ENCODE results near the gene CIP2A. TPM values are rescaled to one million over a fixed set of nuclear protein-coding genes. Genes with fewer than 3 reads are reported as not detected.

The CIP2A gene
- total RNA-seq, 4 donors from 2014 or later: 0.61 to 1.9 (median 0.96) TPM

DNA sequence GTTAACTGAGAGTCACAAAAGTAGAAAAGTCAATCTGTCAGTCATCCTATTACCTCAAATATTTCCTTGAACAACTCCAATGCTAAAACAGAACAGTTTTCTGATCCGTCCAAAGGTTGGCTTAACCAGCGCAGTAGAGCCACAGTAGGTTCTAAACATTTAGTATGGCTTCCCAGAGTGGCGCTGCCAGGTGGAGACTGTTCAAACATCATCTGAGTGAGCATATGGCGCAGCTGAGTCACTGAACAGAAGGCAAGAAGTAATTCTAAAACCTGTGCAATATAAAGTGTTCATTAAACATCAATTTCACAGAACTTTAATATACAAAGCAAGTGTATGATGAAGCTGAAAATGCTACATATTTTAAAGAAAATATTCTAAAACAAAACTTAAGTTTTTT lies 19.9 kb downstream of the CIP2A start:
- ATAC-seq: no peak
- DNase-seq: no peak
- TF ChIP-seq, protein P1, sequence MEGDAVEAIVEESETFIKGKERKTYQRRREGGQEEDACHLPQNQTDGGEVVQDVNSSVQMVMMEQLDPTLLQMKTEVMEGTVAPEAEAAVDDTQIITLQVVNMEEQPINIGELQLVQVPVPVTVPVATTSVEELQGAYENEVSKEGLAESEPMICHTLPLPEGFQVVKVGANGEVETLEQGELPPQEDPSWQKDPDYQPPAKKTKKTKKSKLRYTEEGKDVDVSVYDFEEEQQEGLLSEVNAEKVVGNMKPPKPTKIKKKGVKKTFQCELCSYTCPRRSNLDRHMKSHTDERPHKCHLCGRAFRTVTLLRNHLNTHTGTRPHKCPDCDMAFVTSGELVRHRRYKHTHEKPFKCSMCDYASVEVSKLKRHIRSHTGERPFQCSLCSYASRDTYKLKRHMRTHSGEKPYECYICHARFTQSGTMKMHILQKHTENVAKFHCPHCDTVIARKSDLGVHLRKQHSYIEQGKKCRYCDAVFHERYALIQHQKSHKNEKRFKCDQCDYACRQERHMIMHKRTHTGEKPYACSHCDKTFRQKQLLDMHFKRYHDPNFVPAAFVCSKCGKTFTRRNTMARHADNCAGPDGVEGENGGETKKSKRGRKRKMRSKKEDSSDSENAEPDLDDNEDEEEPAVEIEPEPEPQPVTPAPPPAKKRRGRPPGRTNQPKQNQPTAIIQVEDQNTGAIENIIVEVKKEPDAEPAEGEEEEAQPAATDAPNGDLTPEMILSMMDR (IDR thresholded peaks at IDR 0.05 in 4 of 5, conservative IDR thresholded peaks at IDR 0.05 in 1 of 5): no peak
- TF ChIP-seq POLR2A (IDR thresholded peaks at IDR 0.05): no peak
- Histone ChIP-seq H3K36me3 (no peaks in the 10 kb centered on the region), H3K4me3 (no peak overlapping the region), H3K27ac (no peak overlapping the region), H3K27me3 (no peaks in the 10 kb centered on the region), H3K9me3 (no peaks in the 10 kb centered on the region), H3K4me1 (no peaks in the 10 kb centered on the region)
- intact Hi-C loops (cut with DNase I; ENCODE audit: low total_unique reads) (no loop called here), in situ Hi-C loops (cut with MboI; ENCODE audit: low sequenced_read_pairs in 4 of 4) (no loop called here)

DNA sequence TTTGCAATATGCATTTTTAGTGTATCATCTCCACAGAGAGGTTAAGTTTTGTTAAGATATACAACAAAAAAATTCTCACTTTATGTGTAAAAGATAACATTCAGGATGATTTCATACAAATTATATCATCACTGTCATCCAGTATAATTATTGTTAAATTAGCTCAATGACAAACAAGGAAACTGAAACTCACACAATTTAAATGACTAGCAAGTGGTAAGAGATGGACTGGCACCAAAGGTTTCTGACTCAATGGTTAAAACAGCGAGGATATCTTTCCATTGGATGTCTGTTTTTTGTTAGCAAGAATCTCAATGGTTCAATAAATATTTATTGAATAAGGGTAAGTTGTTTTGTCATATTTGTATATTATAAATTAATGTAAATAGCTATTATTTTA lies 22.6 kb downstream of the CIP2A start:
- ATAC-seq (no peak), DNase-seq (no peak)
- TF ChIP-seq POLR2A (IDR thresholded peaks at IDR 0.05): no peak
- TF ChIP-seq, protein P1 (IDR thresholded peaks at IDR 0.05 in 4 of 5, conservative IDR thresholded peaks at IDR 0.05 in 1 of 5): no peak
- Histone ChIP-seq H3K36me3 (no peaks in the 10 kb centered on the region), H3K27me3 (no peaks in the 10 kb centered on the region), H3K4me1 (no peaks in the 10 kb centered on the region), H3K4me3 (no peak overlapping the region), H3K9me3 (no peaks in the 10 kb centered on the region), H3K27ac (no peak overlapping the region)
- in situ Hi-C loops (cut with MboI; ENCODE audit: low sequenced_read_pairs in 4 of 4) (no loop called here), intact Hi-C loops (cut with DNase I; ENCODE audit: low total_unique reads) (no loop called here)

DNA sequence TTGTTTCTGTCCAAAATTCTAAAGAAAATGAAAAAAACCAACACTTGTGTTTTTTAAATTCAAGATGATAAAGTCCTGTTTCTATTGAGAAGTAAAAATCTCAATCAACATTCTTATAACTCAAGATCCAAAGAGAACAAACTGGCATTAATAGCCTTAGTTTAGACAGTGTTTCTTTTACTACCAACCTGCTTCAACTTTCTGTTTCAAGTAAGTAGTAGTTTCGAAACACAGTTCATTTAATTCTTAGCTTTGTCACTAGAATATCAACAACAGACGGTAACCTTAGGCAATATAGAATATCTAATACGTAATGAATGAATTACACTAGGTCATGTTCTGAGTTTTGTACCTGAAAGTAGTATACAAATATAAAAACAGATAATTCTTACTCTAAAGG lies 23.7 kb downstream of the CIP2A start:
- in situ Hi-C loops (cut with MboI; ENCODE audit: low sequenced_read_pairs in 4 of 4): no loop called here
- no peak for DNase-seq

DNA sequence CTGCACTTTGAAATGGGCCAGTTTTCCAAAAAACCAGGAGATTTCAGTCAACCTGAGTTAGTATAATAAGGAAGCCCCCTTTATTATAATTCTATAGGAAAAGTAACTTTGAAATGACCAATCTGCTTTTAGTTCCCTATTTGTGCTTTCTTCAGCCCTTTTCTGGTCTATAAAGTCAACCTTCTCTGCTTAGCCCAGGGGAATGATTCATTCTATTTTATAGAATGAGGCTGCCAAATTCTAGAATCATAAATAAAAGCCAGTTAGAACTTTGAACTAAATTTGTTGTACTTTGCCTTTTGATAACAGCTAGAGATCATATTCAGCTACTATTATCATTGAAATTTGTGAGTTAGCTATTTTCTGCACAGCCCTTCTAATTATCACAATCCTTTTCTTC lies 24.7 kb downstream of the CIP2A start:
- no peak overlapping the region for H3K27ac ChIP-seq
- intact Hi-C loops (cut with DNase I; ENCODE audit: low total_unique reads): no loop called here
- H3K36me3 ChIP-seq: no peaks in the 10 kb centered on the region
- H3K27me3 ChIP-seq: no peaks in the 10 kb centered on the region
- in situ Hi-C loops (cut with MboI; ENCODE audit: low sequenced_read_pairs in 4 of 4): no loop called here
- H3K4me3 ChIP-seq: no peak overlapping the region
- TF ChIP-seq, protein P1 (IDR thresholded peaks at IDR 0.05 in 4 of 5, conservative IDR thresholded peaks at IDR 0.05 in 1 of 5): no peak
- no peak for TF ChIP-seq POLR2A (IDR thresholded peaks at IDR 0.05)
- DNase-seq: no peak
- H3K4me1 ChIP-seq: no peaks in the 10 kb centered on the region
- H3K9me3 ChIP-seq: no peaks in the 10 kb centered on the region
- ATAC-seq: no peak

More for the DNA sequence above, 23.7 kb downstream of the CIP2A start:
- ATAC-seq: no peak
- TF ChIP-seq, protein P1 (IDR thresholded peaks at IDR 0.05 in 4 of 5, conservative IDR thresholded peaks at IDR 0.05 in 1 of 5): no peak
- no peak for TF ChIP-seq POLR2A (IDR thresholded peaks at IDR 0.05)
- H3K4me3 ChIP-seq: no peak overlapping the region
- intact Hi-C loops (cut with DNase I; ENCODE audit: low total_unique reads): no loop called here
- no peaks in the 10 kb centered on the region for H3K36me3 ChIP-seq
- H3K9me3 ChIP-seq: no peaks in the 10 kb centered on the region
- no peaks in the 10 kb centered on the region for H3K4me1 ChIP-seq
- no peaks in the 10 kb centered on the region for H3K27me3 ChIP-seq
- no peak overlapping the region for H3K27ac ChIP-seq

DNA sequence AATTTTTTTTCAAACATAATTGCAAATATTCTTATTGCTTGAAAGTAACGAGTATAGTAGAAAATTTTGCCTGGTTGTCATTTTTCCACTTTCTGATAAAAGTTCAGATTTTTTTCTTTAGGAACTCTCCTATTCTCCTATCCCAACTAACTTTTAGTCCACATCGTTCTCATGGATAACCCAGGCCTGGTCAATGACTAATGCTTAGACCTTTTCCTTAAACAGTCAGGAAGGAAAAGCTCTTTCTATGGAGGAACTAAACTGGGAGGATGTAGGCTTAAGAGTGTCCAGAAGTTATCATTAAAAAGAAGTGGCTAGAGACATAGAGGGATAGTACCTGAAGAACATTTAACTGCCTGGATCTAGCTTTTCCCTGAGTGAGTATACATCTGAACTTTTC lies 26.7 kb downstream of the CIP2A start:
- no peaks in the 10 kb centered on the region for H3K4me1 ChIP-seq
- no peak for DNase-seq
- H3K4me3 ChIP-seq: no peak overlapping the region
- ATAC-seq: no peak
- TF ChIP-seq POLR2A (IDR thresholded peaks at IDR 0.05): no peak
- TF ChIP-seq, protein P1 (IDR thresholded peaks at IDR 0.05 in 4 of 5, conservative IDR thresholded peaks at IDR 0.05 in 1 of 5): no peak
- no peak overlapping the region for H3K27ac ChIP-seq
- no peaks in the 10 kb centered on the region for H3K9me3 ChIP-seq
- intact Hi-C loops (cut with DNase I; ENCODE audit: low total_unique reads) (no loop called here), in situ Hi-C loops (cut with MboI; ENCODE audit: low sequenced_read_pairs in 4 of 4) (no loop called here)
- H3K36me3 ChIP-seq: no peaks in the 10 kb centered on the region
- no peaks in the 10 kb centered on the region for H3K27me3 ChIP-seq

All from gastrocnemius medialis (tissue), 4 donors.